Esophagus squamous epithelium (tissue), 4 donors: Measurements from ENCODE around the gene ADGRA3.

Experiments
- POLR2A ChIP-seq, 4 donors: fragments of 450-650 bp; IDR thresholded peaks; one replicate each; pipeline ENCODE4 v1.6.1; 2017; ENCODE audit warnings: antibody characterized with exemption in 4 of 4, mild to moderate bottlenecking in 4 of 4, moderate library complexity in 3 of 4
- TF ChIP-seq, protein P1 (sequence below), 6 experiments: fragments of 450-650 bp in 4 of 6; fragments of 200-600 bp in 2 of 6; sonication (generic) in 2 of 6; IDR thresholded peaks; one replicate each; pipeline ENCODE4 v1.5.1; 2016 to 2019; ENCODE audit warnings: antibody characterized with exemption in 6 of 6, mild to moderate bottlenecking in 4 of 6, moderate library complexity in 4 of 6

DNA sequence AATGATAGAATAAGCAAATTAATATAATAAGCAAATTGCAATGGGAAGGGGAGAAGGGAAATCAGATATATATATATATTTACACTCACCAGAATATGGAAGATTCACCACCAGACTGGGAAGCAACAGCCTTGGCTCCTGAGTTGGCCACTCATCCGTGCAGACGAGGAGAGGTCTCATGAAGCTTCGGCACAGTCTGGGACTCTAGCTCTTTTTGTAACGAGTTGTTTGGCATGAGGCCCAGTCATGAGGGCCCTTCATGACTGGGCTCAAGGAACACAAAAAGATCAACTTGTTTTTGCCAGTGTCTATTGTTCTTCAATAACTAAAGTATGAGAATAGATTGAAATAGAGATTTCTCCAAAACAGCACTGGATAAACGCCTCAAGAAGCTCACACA lies 176.4 kb downstream of the ADGRA3 start:
- TF ChIP-seq, protein P1, sequence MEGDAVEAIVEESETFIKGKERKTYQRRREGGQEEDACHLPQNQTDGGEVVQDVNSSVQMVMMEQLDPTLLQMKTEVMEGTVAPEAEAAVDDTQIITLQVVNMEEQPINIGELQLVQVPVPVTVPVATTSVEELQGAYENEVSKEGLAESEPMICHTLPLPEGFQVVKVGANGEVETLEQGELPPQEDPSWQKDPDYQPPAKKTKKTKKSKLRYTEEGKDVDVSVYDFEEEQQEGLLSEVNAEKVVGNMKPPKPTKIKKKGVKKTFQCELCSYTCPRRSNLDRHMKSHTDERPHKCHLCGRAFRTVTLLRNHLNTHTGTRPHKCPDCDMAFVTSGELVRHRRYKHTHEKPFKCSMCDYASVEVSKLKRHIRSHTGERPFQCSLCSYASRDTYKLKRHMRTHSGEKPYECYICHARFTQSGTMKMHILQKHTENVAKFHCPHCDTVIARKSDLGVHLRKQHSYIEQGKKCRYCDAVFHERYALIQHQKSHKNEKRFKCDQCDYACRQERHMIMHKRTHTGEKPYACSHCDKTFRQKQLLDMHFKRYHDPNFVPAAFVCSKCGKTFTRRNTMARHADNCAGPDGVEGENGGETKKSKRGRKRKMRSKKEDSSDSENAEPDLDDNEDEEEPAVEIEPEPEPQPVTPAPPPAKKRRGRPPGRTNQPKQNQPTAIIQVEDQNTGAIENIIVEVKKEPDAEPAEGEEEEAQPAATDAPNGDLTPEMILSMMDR (IDR thresholded peaks at IDR 0.05): no peak
- TF ChIP-seq POLR2A (IDR thresholded peaks at IDR 0.05): no peak
